ENCODE measurements around the gene TSC22D2. TPM values are rescaled to one million over a fixed set of nuclear protein-coding genes. Genes with fewer than 3 reads are reported as not detected.
A peak's percentile ranks its signal among the peaks of the same experiment; 100 is the strongest.

Gene TSC22D2
- total RNA-seq, 3 donors from 2014 or later (not counting 1 experiment from before 2014, with no cell fraction given): 50.1 to 66.3 (median 63.0) TPM

- TF ChIP-seq CTCF (IDR thresholded peaks at IDR 0.05): no peak
- Histone ChIP-seq H3K27me3 (ENCODE audit: control insufficient read depth, insufficient read depth, low read length) (no peaks in the 10 kb centered on the region), H3K4me1 (ENCODE audit: control insufficient read depth, insufficient read depth, low read length) (no peaks in the 10 kb centered on the region), H3K9me3 (ENCODE audit: control insufficient read depth, insufficient read depth, low read length) (no peaks in the 10 kb centered on the region), H3K4me3 (ENCODE audit: low read length) (no peak overlapping the region), H3K36me3 (ENCODE audit: control insufficient read depth, insufficient read depth, low read length) (no peaks in the 10 kb centered on the region), H3K27ac (ENCODE audit: low read length) (no peak overlapping the region)
- Mint-ChIP-seq H3K27me3 (ENCODE audit: low read depth in 2 of 2) (no peaks in the 10 kb centered on the region), H3K4me1 (peaks cover 36 to 46% of the 10 kb centered on the region in 2 donors), H3K4me3 (no peak overlapping the region), H3K36me3 (no peaks in the 10 kb centered on the region), H3K27ac (no peak overlapping the region), H3K9me3 (no peaks in the 10 kb centered on the region)
- ATAC-seq (no peak), DNase-seq (no peak)
- WGBS (ENCODE audit: insufficient coverage): 90% methylated on average over 1 of the region's 1 CpG
- intact Hi-C loops (cut with micrococcal nuclease): no loop called here
These were observed 43.4 kb downstream of the TSC22D2 start for GRCh38 chr3:150451329-150452048.

- Histone ChIP-seq H3K27ac (ENCODE audit: low read length) (no peak overlapping the region), H3K27me3 (ENCODE audit: control insufficient read depth, insufficient read depth, low read length) (no peaks in the 10 kb centered on the region), H3K4me3 (ENCODE audit: low read length) (no peak overlapping the region), H3K9me3 (ENCODE audit: control insufficient read depth, insufficient read depth, low read length) (no peaks in the 10 kb centered on the region), H3K36me3 (ENCODE audit: control insufficient read depth, insufficient read depth, low read length) (peaks cover 4% of the 10 kb centered on the region), H3K4me1 (ENCODE audit: control insufficient read depth, insufficient read depth, low read length) (no peaks in the 10 kb centered on the region)
- Mint-ChIP-seq H3K27me3 (ENCODE audit: low read depth in 2 of 2) (no peaks in the 10 kb centered on the region), H3K4me3 (no peak overlapping the region), H3K27ac (no peak overlapping the region), H3K4me1 (peaks cover 23 to 42% of the 10 kb centered on the region in 2 donors), H3K36me3 (no peaks in the 10 kb centered on the region), H3K9me3 (no peaks in the 10 kb centered on the region)
- 100% methylated on average over 4 of the region's 4 CpGs for WGBS (ENCODE audit: insufficient coverage)
- intact Hi-C loops (cut with micrococcal nuclease): no loop called here
- ATAC-seq (no peak), DNase-seq (no peak)
- TF ChIP-seq CTCF (IDR thresholded peaks at IDR 0.05): no peak
These were observed 45.3 kb downstream of the TSC22D2 start for GRCh38 chr3:150453353-150453752.

GRCh38 chr3:150454085-150454484, 46.0 kb downstream of the TSC22D2 start:
- 100% methylated on average over 1 of the region's 2 CpGs for WGBS (ENCODE audit: insufficient coverage)
- Mint-ChIP-seq H3K4me3 (no peak overlapping the region), H3K9me3 (no peaks in the 10 kb centered on the region), H3K4me1 (peaks cover 21 to 40% of the 10 kb centered on the region in 2 donors), H3K27me3 (ENCODE audit: low read depth in 2 of 2) (no peaks in the 10 kb centered on the region), H3K36me3 (no peaks in the 10 kb centered on the region), H3K27ac (peak overlapping the region in 1 of 2 donors; percentile 40)
- ATAC-seq (no peak), DNase-seq (no peak)
- Histone ChIP-seq H3K9me3 (ENCODE audit: control insufficient read depth, insufficient read depth, low read length) (no peaks in the 10 kb centered on the region), H3K4me3 (ENCODE audit: low read length) (no peak overlapping the region), H3K27ac (ENCODE audit: low read length) (no peak overlapping the region), H3K27me3 (ENCODE audit: control insufficient read depth, insufficient read depth, low read length) (no peaks in the 10 kb centered on the region), H3K4me1 (ENCODE audit: control insufficient read depth, insufficient read depth, low read length) (no peaks in the 10 kb centered on the region), H3K36me3 (ENCODE audit: control insufficient read depth, insufficient read depth, low read length) (peaks cover 12% of the 10 kb centered on the region)
- no peak for TF ChIP-seq CTCF (IDR thresholded peaks at IDR 0.05)
- intact Hi-C loops (cut with micrococcal nuclease): no loop called here

GRCh38 chr3:150454622-150455021, 46.5 kb downstream of the TSC22D2 start:
- intact Hi-C loops (cut with micrococcal nuclease): no loop called here

More at GRCh38 chr3:150454622-150455021, 46.5 kb downstream of the TSC22D2 start:
- WGBS (ENCODE audit: insufficient coverage): no CpG with 5 or more reads among the region's 1 CpG
- peaks cover 16% of the 10 kb centered on the region for H3K36me3 ChIP-seq (ENCODE audit: control insufficient read depth, insufficient read depth, low read length)
- no peak overlapping the region for H3K4me3 Mint-ChIP-seq
- no peak for TF ChIP-seq CTCF (IDR thresholded peaks at IDR 0.05)
- ATAC-seq (no peak), DNase-seq (no peak)
- no peaks in the 10 kb centered on the region for H3K9me3 Mint-ChIP-seq
- no peaks in the 10 kb centered on the region for H3K4me1 ChIP-seq (ENCODE audit: control insufficient read depth, insufficient read depth, low read length)
- peaks cover 18 to 34% of the 10 kb centered on the region in 2 donors for H3K4me1 Mint-ChIP-seq
- no peaks in the 10 kb centered on the region for H3K36me3 Mint-ChIP-seq
- H3K27ac ChIP-seq (ENCODE audit: low read length): no peak overlapping the region
- H3K9me3 ChIP-seq (ENCODE audit: control insufficient read depth, insufficient read depth, low read length): no peaks in the 10 kb centered on the region
- H3K27ac Mint-ChIP-seq: no peak overlapping the region
- H3K4me3 ChIP-seq (ENCODE audit: low read length): no peak overlapping the region
- no peaks in the 10 kb centered on the region for H3K27me3 ChIP-seq (ENCODE audit: control insufficient read depth, insufficient read depth, low read length)
- H3K27me3 Mint-ChIP-seq (ENCODE audit: low read depth in 2 of 2): no peaks in the 10 kb centered on the region

All from natural killer cell (primary cell).